Neural progenitor cell (in vitro differentiated cells): ENCODE results near the gene PTCD2. TPM values are rescaled to one million over a fixed set of nuclear protein-coding genes. Genes with fewer than 3 reads are reported as not detected.

Source experiments
- DNase-seq: peaks from one replicate; pipeline ENCODE4 v3.0.0-alpha.2; 2016; ENCODE audit warnings: low spot score
- H2AFZ ChIP-seq: fragments of 200-600 bp; sonication (generic); replicated peaks from 2 replicates; pipeline ENCODE4 v1.6.1; 2016; ENCODE audit warnings: antibody characterized with exemption
- H3F3A ChIP-seq: fragments of 200-600 bp; sonication (generic); 2 replicates; pipeline ENCODE4 v1.6.1; 2016; ENCODE audit warnings: antibody characterized with exemption, low read depth
- H3K27ac ChIP-seq: fragments of 200-600 bp; sonication (generic); 2 replicates; pipeline ENCODE4 v1.5.1; 2016; ENCODE audit warnings: mild to moderate bottlenecking
- H3K27me3 ChIP-seq: fragments of 200-600 bp; sonication (generic); 2 replicates; pipeline ENCODE4 v1.6.1; 2016; ENCODE audit warnings: mild to moderate bottlenecking, moderate library complexity
- H3K36me3 ChIP-seq: fragments of 200-600 bp; sonication (generic); 2 replicates; pipeline ENCODE4 v1.5.1; 2016
- H3K4me1 ChIP-seq: fragments of 200-600 bp; sonication (generic); 2 replicates; pipeline ENCODE4 v1.6.1; 2016; ENCODE audit warnings: mixed run types
- H3K4me2 ChIP-seq: fragments of 200-600 bp; sonication (generic); 2 replicates; pipeline ENCODE4 v1.6.1; 2016
- H3K4me3 ChIP-seq: fragments of 200-600 bp; sonication (generic); 2 replicates; pipeline ENCODE4 v1.5.1; 2016
- H3K79me2 ChIP-seq: fragments of 200-600 bp; sonication (generic); 2 replicates; pipeline ENCODE4 v1.6.1; 2016; ENCODE audit warnings: low read depth
- H3K9ac ChIP-seq: fragments of 200-600 bp; sonication (generic); 2 replicates; pipeline ENCODE4 v1.6.1; 2016
- H3K9me3 ChIP-seq: fragments of 200-600 bp; sonication (generic); 2 replicates; pipeline ENCODE4 v1.5.1; 2016; ENCODE audit warnings: low read depth
- H4K20me1 ChIP-seq: fragments of 200-600 bp; sonication (generic); 2 replicates; pipeline ENCODE4 v1.6.1; 2016; ENCODE audit warnings: low read depth
- H3K27ac Mint-ChIP-seq: 3 replicates; pipeline ENCODE4 v1.8.0; 2021; ENCODE audit warnings: mixed read lengths
- H3K27me3 Mint-ChIP-seq: 2 replicates; pipeline ENCODE4 v1.8.0; 2022; ENCODE audit warnings: low read depth, mild to moderate bottlenecking, inconsistent platforms, moderate library complexity, mixed read lengths; ENCODE audit not compliant: insufficient read depth
- H3K36me3 Mint-ChIP-seq: 3 replicates; pipeline ENCODE4 v1.8.0; 2021; ENCODE audit warnings: mixed read lengths
- H3K4me1 Mint-ChIP-seq: 3 replicates; pipeline ENCODE4 v1.8.0; 2021; ENCODE audit warnings: mixed read lengths
- H3K4me3 Mint-ChIP-seq: 3 replicates; pipeline ENCODE4 v1.8.0; 2021; ENCODE audit warnings: mild to moderate bottlenecking, moderate library complexity, mixed read lengths
- H3K9me3 Mint-ChIP-seq: 3 replicates; pipeline ENCODE4 v1.8.0; 2020; ENCODE audit warnings: mixed read lengths
- CTCF ChIP-seq: fragments of 200-600 bp; sonication (generic); IDR thresholded peaks from 2 replicates; pipeline ENCODE4 v1.5.1; 2017; ENCODE audit warnings: antibody characterized with exemption, mild to moderate bottlenecking
- EZH2 ChIP-seq: fragments of 200-600 bp; sonication (generic); IDR thresholded peaks from 2 replicates; pipeline ENCODE4 v1.6.1; 2017; ENCODE audit warnings: antibody characterized with exemption, mild to moderate bottlenecking, moderate library complexity
- EZH2phosphoT487 ChIP-seq: fragments of 200-600 bp; sonication (generic); IDR thresholded peaks from 2 replicates; pipeline ENCODE4 v1.6.1; 2017; ENCODE audit warnings: antibody characterized with exemption
- total RNA-seq: library from RNA; depleted of rRNA; stranded (reverse); fragments of >200 nt; gene quantifications from 2 replicates; pipeline ENCODE4 v1.2.3, GENCODE V29; 2015; ENCODE audit warnings: low replicate concordance

PTCD2 gene
- total RNA-seq, 1 donor from 2014 or later, result 13.7 TPM

- Histone ChIP-seq H4K20me1 (no peaks in the 10 kb centered on the region), H3K9me3 (no peaks in the 10 kb centered on the region), H3K36me3 (peaks cover 9% of the 10 kb centered on the region), H3K4me1 (no peaks in the 10 kb centered on the region), H3K79me2 (peaks cover 2% of the 10 kb centered on the region), H3F3A (no peaks in the 10 kb centered on the region), H2AFZ (no peak overlapping the region), H3K4me3 (no peak overlapping the region), H3K9ac (no peak overlapping the region), H3K27ac (no peak overlapping the region), H3K4me2 (no peak overlapping the region), H3K27me3 (no peaks in the 10 kb centered on the region)
- peaks cover 25% of the 10 kb centered on the region for H3K36me3 Mint-ChIP-seq
- no peaks in the 10 kb centered on the region for H3K9me3 Mint-ChIP-seq
- H3K27me3 Mint-ChIP-seq, result peaks cover 2% of the 10 kb centered on the region
- DNase-seq, result no peak
- H3K27ac Mint-ChIP-seq, result peak overlapping the region; percentile 47
- no peak overlapping the region for H3K4me3 Mint-ChIP-seq
- no peaks in the 10 kb centered on the region for H3K4me1 Mint-ChIP-seq
- no peak for TF ChIP-seq EZH2phosphoT487
- TF ChIP-seq CTCF, result no peak
- no peak for TF ChIP-seq EZH2
These were observed 33.4 kb upstream of the PTCD2 start for GRCh38 chr5:72286798-72287197.

- TF ChIP-seq CTCF, result no peak
- TF ChIP-seq EZH2phosphoT487, result no peak
- no peak for TF ChIP-seq EZH2
- Histone ChIP-seq H3F3A (no peaks in the 10 kb centered on the region), H4K20me1 (no peaks in the 10 kb centered on the region), H3K4me1 (peaks cover 5% of the 10 kb centered on the region), H3K9me3 (no peaks in the 10 kb centered on the region), H3K27ac (no peak overlapping the region), H3K27me3 (no peaks in the 10 kb centered on the region), H3K36me3 (peaks cover 9% of the 10 kb centered on the region), H3K4me2 (no peak overlapping the region), H3K79me2 (peaks cover 4% of the 10 kb centered on the region), H3K9ac (no peak overlapping the region), H2AFZ (no peak overlapping the region), H3K4me3 (no peak overlapping the region)
- Mint-ChIP-seq H3K27ac (no peak overlapping the region), H3K9me3 (no peaks in the 10 kb centered on the region), H3K27me3 (peaks cover 2% of the 10 kb centered on the region), H3K36me3 (peaks cover 26% of the 10 kb centered on the region), H3K4me1 (no peaks in the 10 kb centered on the region), H3K4me3 (no peak overlapping the region)
- DNase-seq, result no peak
These were observed 31.2 kb upstream of the PTCD2 start for GRCh38 chr5:72288924-72289323.

- Histone ChIP-seq H3F3A (no peaks in the 10 kb centered on the region), H3K27ac (no peak overlapping the region), H2AFZ (no peak overlapping the region), H3K27me3 (no peaks in the 10 kb centered on the region), H3K4me1 (peaks cover 5% of the 10 kb centered on the region), H3K9me3 (no peaks in the 10 kb centered on the region), H4K20me1 (no peaks in the 10 kb centered on the region), H3K4me2 (no peak overlapping the region), H3K4me3 (no peak overlapping the region), H3K79me2 (peaks cover 7% of the 10 kb centered on the region), H3K36me3 (peaks cover 16% of the 10 kb centered on the region), H3K9ac (no peak overlapping the region)
- no peaks in the 10 kb centered on the region for H3K4me1 Mint-ChIP-seq
- H3K9me3 Mint-ChIP-seq, result no peaks in the 10 kb centered on the region
- no peak for TF ChIP-seq CTCF
- TF ChIP-seq EZH2phosphoT487, result no peak
- TF ChIP-seq EZH2, result no peak
- H3K27ac Mint-ChIP-seq, result no peak overlapping the region
- H3K27me3 Mint-ChIP-seq, result peaks cover 2% of the 10 kb centered on the region
- H3K4me3 Mint-ChIP-seq, result no peak overlapping the region
- no peak for DNase-seq
- H3K36me3 Mint-ChIP-seq, result peaks cover 32% of the 10 kb centered on the region
These were observed 29.6 kb upstream of the PTCD2 start for GRCh38 chr5:72290356-72291133.
